Body of pancreas (tissue), 4 donors: ENCODE results near the gene PAOX.

Experiments used
- POLR2A ChIP-seq, 3 donors: fragments of 450-650 bp; IDR thresholded peaks; one replicate each; pipeline ENCODE4 v1.6.1; 2016; ENCODE audit warnings: antibody characterized with exemption in 3 of 3, mild to moderate bottlenecking in 2 of 3
- TF ChIP-seq, protein P1 (sequence below), 7 experiments: fragments of 450-650 bp in 4 of 7; fragments of 200-600 bp in 3 of 7; sonication (generic) in 3 of 7; IDR thresholded peaks; one replicate each; pipeline ENCODE4 v1.5.1; 2016 to 2019; ENCODE audit warnings: antibody characterized with exemption in 7 of 7

DNA sequence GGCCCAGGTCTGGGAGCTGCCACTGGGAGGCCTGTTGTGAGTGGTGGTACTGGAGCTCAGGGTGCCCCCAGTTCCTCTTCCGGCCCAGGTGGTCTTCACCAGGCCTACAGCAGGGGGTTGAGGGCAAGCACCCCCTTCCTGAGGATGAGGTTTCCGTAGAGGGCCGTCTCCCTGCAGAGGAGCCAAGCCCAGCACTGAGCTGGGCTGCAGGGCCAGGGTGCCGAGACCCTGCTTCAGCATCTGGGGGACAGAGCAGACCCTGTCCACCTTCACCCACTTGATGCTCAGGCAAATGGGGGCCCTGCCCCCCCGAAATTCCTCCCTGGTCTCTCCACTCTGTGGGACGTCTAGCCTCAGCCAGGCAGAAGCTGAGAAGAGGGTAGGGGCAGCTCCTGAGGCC lies 23.8 kb upstream of the PAOX start:
- TF ChIP-seq, protein P1, sequence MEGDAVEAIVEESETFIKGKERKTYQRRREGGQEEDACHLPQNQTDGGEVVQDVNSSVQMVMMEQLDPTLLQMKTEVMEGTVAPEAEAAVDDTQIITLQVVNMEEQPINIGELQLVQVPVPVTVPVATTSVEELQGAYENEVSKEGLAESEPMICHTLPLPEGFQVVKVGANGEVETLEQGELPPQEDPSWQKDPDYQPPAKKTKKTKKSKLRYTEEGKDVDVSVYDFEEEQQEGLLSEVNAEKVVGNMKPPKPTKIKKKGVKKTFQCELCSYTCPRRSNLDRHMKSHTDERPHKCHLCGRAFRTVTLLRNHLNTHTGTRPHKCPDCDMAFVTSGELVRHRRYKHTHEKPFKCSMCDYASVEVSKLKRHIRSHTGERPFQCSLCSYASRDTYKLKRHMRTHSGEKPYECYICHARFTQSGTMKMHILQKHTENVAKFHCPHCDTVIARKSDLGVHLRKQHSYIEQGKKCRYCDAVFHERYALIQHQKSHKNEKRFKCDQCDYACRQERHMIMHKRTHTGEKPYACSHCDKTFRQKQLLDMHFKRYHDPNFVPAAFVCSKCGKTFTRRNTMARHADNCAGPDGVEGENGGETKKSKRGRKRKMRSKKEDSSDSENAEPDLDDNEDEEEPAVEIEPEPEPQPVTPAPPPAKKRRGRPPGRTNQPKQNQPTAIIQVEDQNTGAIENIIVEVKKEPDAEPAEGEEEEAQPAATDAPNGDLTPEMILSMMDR (IDR thresholded peaks at IDR 0.05): no peak
- TF ChIP-seq POLR2A (IDR thresholded peaks at IDR 0.05): no peak
